Measurements from ENCODE around the gene CRY1.

GRCh38 chr12:106942775-106943174 is 150.6 kb downstream of the CRY1 start:
- no peak for TF ChIP-seq POLR2A (IDR thresholded peaks at IDR 0.05)
- TF ChIP-seq CTCF (IDR thresholded peaks at IDR 0.05), result no peak
